HepG2 (cell line): ENCODE data around the gene FAM114A1. TPM values are rescaled to one million over a fixed set of nuclear protein-coding genes. Genes with fewer than 3 reads are reported as not detected.

Source experiments
- ATF7-NPFF ChIP-seq: sonication (generic); formaldehyde crosslinking; IDR thresholded peaks from 2 replicates; pipeline ENCODE4 v1.8.1; 2023; ENCODE audit warnings: mild to moderate bottlenecking, low read depth, missing genetic modification reagents, moderate library complexity
- BORCS8-MEF2B ChIP-seq: sonication (generic); formaldehyde crosslinking; IDR thresholded peaks from 2 replicates; pipeline ENCODE4 v1.8.0; 2022; ENCODE audit warnings: mild to moderate bottlenecking, missing genetic modification reagents
- ESRRA ChIP-seq: sonication (generic); formaldehyde crosslinking; IDR thresholded peaks from 2 replicates; pipeline ENCODE4 v1.5.1; 2020; ENCODE audit warnings: mild to moderate bottlenecking, low read depth, missing genetic modification reagents
- FOXC1 ChIP-seq: sonication (generic); formaldehyde crosslinking; IDR thresholded peaks from 2 replicates; pipeline ENCODE4 v1.8.0; 2022; ENCODE audit warnings: mild to moderate bottlenecking, missing genetic modification reagents, borderline replicate concordance
- MIER2 ChIP-seq: IDR thresholded peaks from 2 replicates; pipeline ENCODE4 v1.6.1; 2016; ENCODE audit warnings: missing biosample characterization, missing genetic modification reagents
- POLR2AphosphoS5 ChIP-seq: IDR thresholded peaks from 2 replicates; pipeline ENCODE4 v1.6.1; 2012; ENCODE audit warnings: low read depth, low read length
- ZNF337 ChIP-seq: sonication (generic); formaldehyde crosslinking; IDR thresholded peaks from 2 replicates; pipeline ENCODE4 v1.5.1; 2020; ENCODE audit warnings: missing genetic modification reagents, low read depth, mild to moderate bottlenecking, borderline replicate concordance
- ZNF709 ChIP-seq: sonication (generic); formaldehyde crosslinking; IDR thresholded peaks from 2 replicates; pipeline ENCODE4 v1.5.0; 2020; ENCODE audit warnings: mild to moderate bottlenecking, missing genetic modification reagents
- polyA plus RNA-seq, 8 experiments: library from polyadenylated mRNA; depleted of rRNA in 3 of 8; stranded (reverse) in 7 of 8; unstranded in 1 of 8; fragments of >200 nt; fragmentation: Illumina TruSeq in 4 of 8; extraction: Trizol in 4 of 8; gene quantifications; 2 replicates each; pipeline versions ENCODE4 v1.2.1 to v1.2.3, GENCODE V29; 2011 to 2016; ENCODE audit warnings: low read depth in 4 of 8, missing spikeins in 1 of 8, mixed read lengths in 1 of 8; ENCODE audit not compliant: insufficient read depth in 1 of 8
- total RNA-seq, 5 experiments: library from RNA; depleted of rRNA; stranded (reverse); fragments of >200 nt; fragmentation: Illumina TruSeq; extraction: Trizol; gene quantifications; 2 replicates each; pipeline ENCODE4 v1.2.3, GENCODE V29; 2016; ENCODE audit warnings: low read depth in 1 of 5
- TF ChIP-seq, protein P1 (sequence below): IDR thresholded peaks from 2 replicates; pipeline ENCODE4 v1.6.1; 2018; ENCODE audit warnings: missing genetic modification reagents, mild to moderate bottlenecking, missing compliant biosample characterization
- TF ChIP-seq, protein P2 (sequence below): sonication (generic); formaldehyde crosslinking; IDR thresholded peaks from 2 replicates; pipeline ENCODE4 v1.4.0; 2020; ENCODE audit warnings: low read depth, missing genetic modification reagents
- TF ChIP-seq, protein P3 (sequence below): IDR thresholded peaks from 2 replicates; pipeline ENCODE4 v1.6.1; 2016; ENCODE audit warnings: mild to moderate bottlenecking
- TF ChIP-seq, protein P4 (sequence below): sonication (generic); formaldehyde crosslinking; IDR thresholded peaks from 2 replicates; pipeline ENCODE4 v1.8.1; 2022; ENCODE audit warnings: mild to moderate bottlenecking, missing genetic modification reagents

Gene FAM114A1
- total and polyA plus RNA-seq, 2 of the 13 experiments (the other 11 are each of a cell fraction or from before 2014, with no cell fraction given), result 61.0 to 76.9 TPM

DNA sequence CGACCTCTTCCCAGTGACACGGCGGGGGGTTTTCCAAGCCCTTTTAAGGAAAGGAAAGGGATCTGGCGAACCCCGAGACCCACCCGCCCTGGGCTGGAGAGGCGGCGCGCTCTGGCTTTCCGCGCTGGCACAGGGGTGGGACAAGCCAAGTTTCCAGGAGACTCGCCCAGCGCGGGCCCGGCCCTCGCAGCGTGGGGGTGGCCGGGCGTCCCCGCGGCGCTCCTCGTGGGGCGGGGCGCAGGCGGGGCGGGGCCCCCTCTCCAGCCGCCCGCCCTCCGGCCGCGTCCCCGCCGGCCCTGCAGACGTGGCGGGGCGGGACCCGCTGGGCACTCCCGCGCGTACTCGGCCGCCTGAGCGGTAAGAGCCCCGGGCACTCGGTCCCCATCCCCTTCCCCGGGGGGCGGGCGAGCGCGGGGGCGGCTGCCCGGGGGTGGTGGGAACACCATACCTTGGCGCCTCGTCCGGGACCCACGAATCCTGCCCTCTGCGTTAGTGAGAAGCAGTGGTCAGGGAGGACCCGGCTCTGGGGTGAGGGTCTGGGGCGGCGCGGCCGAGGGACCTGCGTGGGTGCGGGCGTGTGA is at the start of gene FAM114A1 (continued):
- TF ChIP-seq ATF7-NPFF (peak; percentile 33; the same call in 1 of the 2 replicates), MIER2 (CRISPR knock-in tag) (no peak), ZNF709 (0 out of 2 replicates have a peak, but pooled peaks have one; percentile 33), ESRRA (CRISPR knock-in tag) (0 out of 2 replicates have a peak, but pooled peaks have one; percentile 29), ZNF337 (no peak), BORCS8-MEF2B (CRISPR knock-in tag) (peak; percentile 4; the same call in 1 of the 2 replicates), POLR2AphosphoS5 (peak; percentile 48; the same call in 1 of the 2 replicates), FOXC1 (CRISPR knock-in tag) (peak; percentile 2; the same call in 1 of the 2 replicates)
- TF ChIP-seq, protein P1, sequence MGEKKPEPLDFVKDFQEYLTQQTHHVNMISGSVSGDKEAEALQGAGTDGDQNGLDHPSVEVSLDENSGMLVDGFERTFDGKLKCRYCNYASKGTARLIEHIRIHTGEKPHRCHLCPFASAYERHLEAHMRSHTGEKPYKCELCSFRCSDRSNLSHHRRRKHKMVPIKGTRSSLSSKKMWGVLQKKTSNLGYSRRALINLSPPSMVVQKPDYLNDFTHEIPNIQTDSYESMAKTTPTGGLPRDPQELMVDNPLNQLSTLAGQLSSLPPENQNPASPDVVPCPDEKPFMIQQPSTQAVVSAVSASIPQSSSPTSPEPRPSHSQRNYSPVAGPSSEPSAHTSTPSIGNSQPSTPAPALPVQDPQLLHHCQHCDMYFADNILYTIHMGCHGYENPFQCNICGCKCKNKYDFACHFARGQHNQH (CRISPR knock-in tag), result peak; percentile 20; the same call in 1 of the 2 replicates
- TF ChIP-seq, protein P2, sequence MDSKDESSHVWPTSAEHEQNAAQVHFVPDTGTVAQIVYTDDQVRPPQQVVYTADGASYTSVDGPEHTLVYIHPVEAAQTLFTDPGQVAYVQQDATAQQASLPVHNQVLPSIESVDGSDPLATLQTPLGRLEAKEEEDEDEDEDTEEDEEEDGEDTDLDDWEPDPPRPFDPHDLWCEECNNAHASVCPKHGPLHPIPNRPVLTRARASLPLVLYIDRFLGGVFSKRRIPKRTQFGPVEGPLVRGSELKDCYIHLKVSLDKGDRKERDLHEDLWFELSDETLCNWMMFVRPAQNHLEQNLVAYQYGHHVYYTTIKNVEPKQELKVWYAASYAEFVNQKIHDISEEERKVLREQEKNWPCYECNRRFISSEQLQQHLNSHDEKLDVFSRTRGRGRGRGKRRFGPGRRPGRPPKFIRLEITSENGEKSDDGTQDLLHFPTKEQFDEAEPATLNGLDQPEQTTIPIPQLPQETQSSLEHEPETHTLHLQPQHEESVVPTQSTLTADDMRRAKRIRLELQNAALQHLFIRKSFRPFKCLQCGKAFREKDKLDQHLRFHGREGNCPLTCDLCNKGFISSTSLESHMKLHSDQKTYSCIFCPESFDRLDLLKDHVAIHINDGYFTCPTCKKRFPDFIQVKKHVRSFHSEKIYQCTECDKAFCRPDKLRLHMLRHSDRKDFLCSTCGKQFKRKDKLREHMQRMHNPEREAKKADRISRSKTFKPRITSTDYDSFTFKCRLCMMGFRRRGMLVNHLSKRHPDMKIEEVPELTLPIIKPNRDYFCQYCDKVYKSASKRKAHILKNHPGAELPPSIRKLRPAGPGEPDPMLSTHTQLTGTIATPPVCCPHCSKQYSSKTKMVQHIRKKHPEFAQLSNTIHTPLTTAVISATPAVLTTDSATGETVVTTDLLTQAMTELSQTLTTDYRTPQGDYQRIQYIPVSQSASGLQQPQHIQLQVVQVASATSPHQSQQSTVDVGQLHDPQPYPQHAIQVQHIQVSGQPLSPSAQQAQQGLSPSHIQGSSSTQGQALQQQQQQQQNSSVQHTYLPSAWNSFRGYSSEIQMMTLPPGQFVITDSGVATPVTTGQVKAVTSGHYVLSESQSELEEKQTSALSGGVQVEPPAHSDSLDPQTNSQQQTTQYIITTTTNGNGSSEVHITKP (CRISPR knock-in tag), result 0 out of 2 replicates have a peak, but pooled peaks have one; percentile 49
- TF ChIP-seq, protein P3, sequence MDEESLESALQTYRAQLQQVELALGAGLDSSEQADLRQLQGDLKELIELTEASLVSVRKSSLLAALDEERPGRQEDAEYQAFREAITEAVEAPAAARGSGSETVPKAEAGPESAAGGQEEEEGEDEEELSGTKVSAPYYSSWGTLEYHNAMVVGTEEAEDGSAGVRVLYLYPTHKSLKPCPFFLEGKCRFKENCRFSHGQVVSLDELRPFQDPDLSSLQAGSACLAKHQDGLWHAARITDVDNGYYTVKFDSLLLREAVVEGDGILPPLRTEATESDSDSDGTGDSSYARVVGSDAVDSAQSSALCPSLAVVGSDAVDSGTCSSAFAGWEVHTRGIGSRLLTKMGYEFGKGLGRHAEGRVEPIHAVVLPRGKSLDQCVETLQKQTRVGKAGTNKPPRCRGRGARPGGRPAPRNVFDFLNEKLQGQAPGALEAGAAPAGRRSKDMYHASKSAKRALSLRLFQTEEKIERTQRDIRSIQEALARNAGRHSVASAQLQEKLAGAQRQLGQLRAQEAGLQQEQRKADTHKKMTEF (CRISPR knock-in tag), result peak; percentile 40; the same call in 1 of the 2 replicates
- TF ChIP-seq, protein P4, sequence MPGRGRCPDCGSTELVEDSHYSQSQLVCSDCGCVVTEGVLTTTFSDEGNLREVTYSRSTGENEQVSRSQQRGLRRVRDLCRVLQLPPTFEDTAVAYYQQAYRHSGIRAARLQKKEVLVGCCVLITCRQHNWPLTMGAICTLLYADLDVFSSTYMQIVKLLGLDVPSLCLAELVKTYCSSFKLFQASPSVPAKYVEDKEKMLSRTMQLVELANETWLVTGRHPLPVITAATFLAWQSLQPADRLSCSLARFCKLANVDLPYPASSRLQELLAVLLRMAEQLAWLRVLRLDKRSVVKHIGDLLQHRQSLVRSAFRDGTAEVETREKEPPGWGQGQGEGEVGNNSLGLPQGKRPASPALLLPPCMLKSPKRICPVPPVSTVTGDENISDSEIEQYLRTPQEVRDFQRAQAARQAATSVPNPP (CRISPR knock-in tag), result no peak
